ENCODE results near the gene ACMSD. TPM values are rescaled to one million over a fixed set of nuclear protein-coding genes. Genes with fewer than 3 reads are reported as not detected.

Gene ACMSD
- total and polyA plus RNA-seq, 2 experiments from 2014 or later: 0.11 TPM; not detected in 1

DNA sequence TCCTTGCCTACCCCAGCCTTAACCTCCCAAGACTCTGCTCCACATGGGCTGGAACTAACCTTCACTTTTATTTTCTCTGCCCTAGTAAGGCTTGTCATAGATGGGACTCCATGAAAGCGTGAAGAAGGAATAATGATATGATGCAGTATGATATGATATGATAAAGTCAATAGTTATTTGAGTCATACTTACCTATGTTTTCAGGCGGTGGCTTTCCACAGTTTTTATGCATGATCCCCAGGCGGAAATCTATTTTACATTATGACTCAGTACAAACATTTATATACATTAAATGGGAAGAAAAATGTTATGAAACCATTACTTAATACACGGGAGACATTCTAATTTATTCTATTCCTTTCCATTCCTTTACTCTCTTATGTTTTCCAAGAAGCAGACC is 5.6 kb downstream of the ACMSD start:
- TF ChIP-seq STAT1 (IDR thresholded peaks at IDR 0.05; ENCODE audit: unreplicated experiment) (no peak), ZNF331 (CRISPR knock-in tag; IDR thresholded peaks at IDR 0.05; ENCODE audit: low read depth) (no peak), EZH2phosphoT487 (IDR thresholded peaks at IDR 0.05; ENCODE audit: unreplicated experiment) (no peak), JUNB (IDR thresholded peaks at IDR 0.05; ENCODE audit: unreplicated experiment) (no peak), REST (IDR thresholded peaks at IDR 0.05; ENCODE audit: unreplicated experiment) (no peak), CTCF (conservative IDR thresholded peaks at IDR 0.05; ENCODE audit: low read depth in 2 of 2) (no peak), POLR2AphosphoS5 (IDR thresholded peaks at IDR 0.05; ENCODE audit: low read depth) (no peak), CREB1 (CRISPR knock-in tag; IDR thresholded peaks at IDR 0.05; ENCODE audit: low read depth) (no peak), NANOG (IDR thresholded peaks at IDR 0.05; ENCODE audit: borderline replicate concordance) (no peak), ZNF114 (CRISPR knock-in tag; IDR thresholded peaks at IDR 0.05) (no peak)
- TF ChIP-seq, protein P1, sequence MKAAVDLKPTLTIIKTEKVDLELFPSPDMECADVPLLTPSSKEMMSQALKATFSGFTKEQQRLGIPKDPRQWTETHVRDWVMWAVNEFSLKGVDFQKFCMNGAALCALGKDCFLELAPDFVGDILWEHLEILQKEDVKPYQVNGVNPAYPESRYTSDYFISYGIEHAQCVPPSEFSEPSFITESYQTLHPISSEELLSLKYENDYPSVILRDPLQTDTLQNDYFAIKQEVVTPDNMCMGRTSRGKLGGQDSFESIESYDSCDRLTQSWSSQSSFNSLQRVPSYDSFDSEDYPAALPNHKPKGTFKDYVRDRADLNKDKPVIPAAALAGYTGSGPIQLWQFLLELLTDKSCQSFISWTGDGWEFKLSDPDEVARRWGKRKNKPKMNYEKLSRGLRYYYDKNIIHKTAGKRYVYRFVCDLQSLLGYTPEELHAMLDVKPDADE (IDR thresholded peaks at IDR 0.05): no peak
- Mint-ChIP-seq H3K36me3 (ENCODE audit: low read depth) (no peaks in the 10 kb centered on the region; the same call in 2 of the 3 replicates), H3K4me3 (no peak overlapping the region), H3K9me3 (peaks cover 8% of the 10 kb centered on the region; the same call in 2 of the 3 replicates), H3K27ac (no peak overlapping the region), H3K4me1 (peaks cover 11% of the 10 kb centered on the region; the same call in 2 of the 3 replicates), H3K27me3 (ENCODE audit: insufficient read depth, low read depth, poor library complexity) (peaks cover 2% of the 10 kb centered on the region)
- H4K20me1 ChIP-seq (replicated peaks; ENCODE audit: insufficient read depth): no peaks in the 10 kb centered on the region
- no peaks in the 10 kb centered on the region for H3K27me3 ChIP-seq (ENCODE audit: insufficient read depth)
- no peaks in the 10 kb centered on the region for H3F3A ChIP-seq (replicated peaks; ENCODE audit: low read depth)
- no peaks in the 10 kb centered on the region for H3K4me1 ChIP-seq (ENCODE audit: insufficient read depth)
- H3K4me3 ChIP-seq: no peak overlapping the region
- H2AFZ ChIP-seq: no peak overlapping the region
- ATAC-seq (no peak), DNase-seq (ENCODE audit: low spot score) (no peak)
- H3K79me2 ChIP-seq (replicated peaks; ENCODE audit: insufficient read depth): no peaks in the 10 kb centered on the region
- 0 out of 2 replicates have a peak, but pooled peaks cover 3% of the 10 kb centered on the region for H3K9me2 ChIP-seq (ENCODE audit: insufficient read depth)
- no peak overlapping the region for H3K27ac ChIP-seq (ENCODE audit: low read depth)
- no peaks in the 10 kb centered on the region for H3K36me3 ChIP-seq (ENCODE audit: insufficient read depth)
- H3K4me2 ChIP-seq: no peak overlapping the region

All from GM23338 (cell line).